ENCODE data around the gene PLVAP. TPM values are rescaled to one million over a fixed set of nuclear protein-coding genes. Genes with fewer than 3 reads are reported as not detected.

Gene PLVAP
- total and polyA plus RNA-seq, 9 of the 15 experiments (the other 6 are each of a cell fraction or from before 2014, with no cell fraction given) = 0.09 to 0.84 (median 0.51) TPM; not detected in 4

GRCh38 chr19:17337675-17338432 lies 39.3 kb downstream of the PLVAP start (continued):
- TF ChIP-seq HMGN3 (IDR thresholded peaks at IDR 0.05; ENCODE audit: borderline replicate concordance, extremely low read depth, insufficient read length, low read depth, low read length) = peak; percentile 86
- no peak for TF ChIP-seq ZNF398 (CRISPR knock-in tag; IDR thresholded peaks at IDR 0.05)
- TF ChIP-seq RFX1 (IDR thresholded peaks at IDR 0.05) = no peak
- 0 out of 2 replicates have a peak, but pooled peaks have one; percentile 83 for TF ChIP-seq ZFPM2 (CRISPR knock-in tag; IDR thresholded peaks at IDR 0.05)
- no peak for TF ChIP-seq ASH1L (IDR thresholded peaks at IDR 0.05; ENCODE audit: borderline replicate concordance, low read depth, partially characterized antibody)
- TF ChIP-seq RFX7 (CRISPR knock-in tag; IDR thresholded peaks at IDR 0.05) = no peak
- TF ChIP-seq MECOM (CRISPR knock-in tag; IDR thresholded peaks at IDR 0.05) = no peak
- TF ChIP-seq NCOR1 (IDR thresholded peaks at IDR 0.05) = no peak
- TF ChIP-seq, protein P1, sequence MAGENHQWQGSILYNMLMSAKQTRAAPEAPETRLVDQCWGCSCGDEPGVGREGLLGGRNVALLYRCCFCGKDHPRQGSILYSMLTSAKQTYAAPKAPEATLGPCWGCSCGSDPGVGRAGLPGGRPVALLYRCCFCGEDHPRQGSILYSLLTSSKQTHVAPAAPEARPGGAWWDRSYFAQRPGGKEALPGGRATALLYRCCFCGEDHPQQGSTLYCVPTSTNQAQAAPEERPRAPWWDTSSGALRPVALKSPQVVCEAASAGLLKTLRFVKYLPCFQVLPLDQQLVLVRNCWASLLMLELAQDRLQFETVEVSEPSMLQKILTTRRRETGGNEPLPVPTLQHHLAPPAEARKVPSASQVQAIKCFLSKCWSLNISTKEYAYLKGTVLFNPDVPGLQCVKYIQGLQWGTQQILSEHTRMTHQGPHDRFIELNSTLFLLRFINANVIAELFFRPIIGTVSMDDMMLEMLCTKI (IDR thresholded peaks at IDR 0.05; ENCODE audit: partially characterized antibody) = no peak
- no peak for TF ChIP-seq ZSCAN32 (CRISPR knock-in tag; IDR thresholded peaks at IDR 0.05)
- TF ChIP-seq, protein P2, sequence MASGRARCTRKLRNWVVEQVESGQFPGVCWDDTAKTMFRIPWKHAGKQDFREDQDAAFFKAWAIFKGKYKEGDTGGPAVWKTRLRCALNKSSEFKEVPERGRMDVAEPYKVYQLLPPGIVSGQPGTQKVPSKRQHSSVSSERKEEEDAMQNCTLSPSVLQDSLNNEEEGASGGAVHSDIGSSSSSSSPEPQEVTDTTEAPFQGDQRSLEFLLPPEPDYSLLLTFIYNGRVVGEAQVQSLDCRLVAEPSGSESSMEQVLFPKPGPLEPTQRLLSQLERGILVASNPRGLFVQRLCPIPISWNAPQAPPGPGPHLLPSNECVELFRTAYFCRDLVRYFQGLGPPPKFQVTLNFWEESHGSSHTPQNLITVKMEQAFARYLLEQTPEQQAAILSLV (tag; IDR thresholded peaks at IDR 0.05) = no peak
- no peak for TF ChIP-seq NELFE (IDR thresholded peaks at IDR 0.05; ENCODE audit: insufficient read depth, insufficient read length)
- TF ChIP-seq RREB1 (CRISPR knock-in tag; IDR thresholded peaks at IDR 0.05) = no peak
- TF ChIP-seq FOXJ3 (CRISPR knock-in tag; IDR thresholded peaks at IDR 0.05) = no peak
- no peak for TF ChIP-seq ZEB2 (IDR thresholded peaks at IDR 0.05)
- no peak for TF ChIP-seq MAFG (tag; conservative IDR thresholded peaks at IDR 0.05)
- TF ChIP-seq ZNF133 (CRISPR knock-in tag; IDR thresholded peaks at IDR 0.05) = no peak
- no peak for TF ChIP-seq ZNF699 (CRISPR knock-in tag; IDR thresholded peaks at IDR 0.05; ENCODE audit: insufficient replicate concordance)
- TF ChIP-seq KDM4B (IDR thresholded peaks at IDR 0.05; ENCODE audit: borderline replicate concordance in 2 of 2, low read depth in 1 of 2) = no peak

Measured in K562 (cell line).